ENCODE measurements around the gene CD2AP. TPM values are rescaled to one million over a fixed set of nuclear protein-coding genes. Genes with fewer than 3 reads are reported as not detected.

Gene CD2AP
- total RNA-seq, 4 donors from 2014 or later = 21.2 to 34.4 (median 24.5) TPM

- H3K27me3 ChIP-seq = no peaks in the 10 kb centered on the region
- no peak for ATAC-seq
- no peak overlapping the region for H3K27ac ChIP-seq
Measured at GRCh38 chr6:47655719-47656595, 178.4 kb downstream of the CD2AP start.

GRCh38 chr6:47661960-47662359 lies 184.4 kb downstream of the CD2AP start:
- no peaks in the 10 kb centered on the region for H3K27me3 ChIP-seq
- no peak overlapping the region for H3K4me3 ChIP-seq
- WGBS, 2 donors (ENCODE audit: low coverage in 1 of 2) = 38 to 72% methylated on average over 4 to 5 of the region's 5 CpGs
- TF ChIP-seq CTCF (IDR thresholded peaks at IDR 0.05) (no peak), EP300 (IDR thresholded peaks at IDR 0.05) (no peak), POLR2A (IDR thresholded peaks at IDR 0.05) (no peak), POLR2AphosphoS5 (IDR thresholded peaks at IDR 0.05) (no peak)
- no peaks in the 10 kb centered on the region for H3K36me3 ChIP-seq
- no peak overlapping the region for H3K27ac ChIP-seq
- H3K4me1 ChIP-seq = no peaks in the 10 kb centered on the region
- no peak for ATAC-seq
- no peaks in the 10 kb centered on the region for H3K9me3 ChIP-seq

More at GRCh38 chr6:47655719-47656595, 178.4 kb downstream of the CD2AP start:
- H3K9me3 ChIP-seq = no peaks in the 10 kb centered on the region
- 61 to 67% methylated on average over 1 to 3 of the region's 7 CpGs for WGBS, 2 donors (ENCODE audit: low coverage in 1 of 2)
- H3K36me3 ChIP-seq = no peaks in the 10 kb centered on the region
- no peak overlapping the region for H3K4me3 ChIP-seq
- peaks cover 0 to 5% (median 4%) of the 10 kb centered on the region in 3 donors for H3K4me1 ChIP-seq
- TF ChIP-seq POLR2AphosphoS5 (IDR thresholded peaks at IDR 0.05) (no peak), POLR2A (IDR thresholded peaks at IDR 0.05) (no peak), CTCF (IDR thresholded peaks at IDR 0.05) (no peak), EP300 (IDR thresholded peaks at IDR 0.05) (no peak)

- H3K36me3 ChIP-seq = no peaks in the 10 kb centered on the region
- no peak for TF ChIP-seq CTCF (IDR thresholded peaks at IDR 0.05)
- TF ChIP-seq POLR2A (IDR thresholded peaks at IDR 0.05) = no peak
- TF ChIP-seq EP300 (IDR thresholded peaks at IDR 0.05) = no peak
- TF ChIP-seq POLR2AphosphoS5 (IDR thresholded peaks at IDR 0.05) = no peak
- no peak overlapping the region for H3K27ac ChIP-seq
- no peaks in the 10 kb centered on the region for H3K4me1 ChIP-seq
- ATAC-seq = no peak
- no peaks in the 10 kb centered on the region for H3K27me3 ChIP-seq
- 72 to 89% methylated on average over 5 to 8 of the region's 13 CpGs for WGBS, 2 donors (ENCODE audit: low coverage in 1 of 2)
- no peaks in the 10 kb centered on the region for H3K9me3 ChIP-seq
- H3K4me3 ChIP-seq = no peak overlapping the region
Measured at GRCh38 chr6:47663462-47664216, 186.1 kb downstream of the CD2AP start.

- H3K36me3 ChIP-seq = no peaks in the 10 kb centered on the region
- H3K27ac ChIP-seq = no peak overlapping the region
- TF ChIP-seq EP300 (IDR thresholded peaks at IDR 0.05) (no peak), POLR2AphosphoS5 (IDR thresholded peaks at IDR 0.05) (no peak), CTCF (IDR thresholded peaks at IDR 0.05) (no peak), POLR2A (IDR thresholded peaks at IDR 0.05) (no peak)
- ATAC-seq = no peak
- H3K4me3 ChIP-seq = no peak overlapping the region
- WGBS, 2 donors (ENCODE audit: low coverage in 1 of 2) = 33 to 78% methylated on average over 3 of the region's 3 CpGs
- no peaks in the 10 kb centered on the region for H3K9me3 ChIP-seq
- H3K4me1 ChIP-seq = no peaks in the 10 kb centered on the region
- no peaks in the 10 kb centered on the region for H3K27me3 ChIP-seq
Measured at GRCh38 chr6:47665112-47665511, 187.5 kb downstream of the CD2AP start.

Data from gastroesophageal sphincter (tissue), 4 donors.